Kidney epithelial cell (primary cell): ENCODE data around the gene POLR2A. TPM values are rescaled to one million over a fixed set of nuclear protein-coding genes. Genes with fewer than 3 reads are reported as not detected.

Experiments
- DNase-seq: peaks from one replicate; pipeline ENCODE4 v3.0.0-alpha.2; 2010; ENCODE audit warnings: low read depth
- H3K27me3 ChIP-seq: 2 replicates; pipeline ENCODE4 v1.6.0; 2011; ENCODE audit warnings: low read length; ENCODE audit not compliant: control insufficient read depth, insufficient read depth
- H3K36me3 ChIP-seq: 2 replicates; pipeline ENCODE4 v1.5.1; 2011; ENCODE audit warnings: low read length; ENCODE audit not compliant: control insufficient read depth, insufficient read depth
- H3K4me3 ChIP-seq: 2 replicates; pipeline ENCODE4 v1.5.1; 2011; ENCODE audit warnings: low read depth, mild to moderate bottlenecking, control low read depth, low read length
- total RNA-seq: library from RNA; depleted of rRNA; stranded (reverse); fragments of >200 nt; gene quantifications from 2 replicates; pipeline ENCODE4 v1.2.3, GENCODE V29; 2015
- TF ChIP-seq, protein P1 (sequence below): IDR thresholded peaks from 2 replicates; pipeline ENCODE4 v1.5.1; 2011; ENCODE audit warnings: mild to moderate bottlenecking, moderate library complexity, low read length, control low read depth, inconsistent platforms; ENCODE audit not compliant: insufficient read depth, poor library complexity, severe bottlenecking

The POLR2A gene
- total RNA-seq, result 56.9 and 57.8 TPM in 2 replicates

GRCh38 chr17:7484067-7484918, at the start of gene POLR2A:
TSS of gene POLR2A (plus strand) at chr17:7484366.
- H3K27me3 ChIP-seq, result no peaks in the 10 kb centered on the region
- TF ChIP-seq, protein P1, sequence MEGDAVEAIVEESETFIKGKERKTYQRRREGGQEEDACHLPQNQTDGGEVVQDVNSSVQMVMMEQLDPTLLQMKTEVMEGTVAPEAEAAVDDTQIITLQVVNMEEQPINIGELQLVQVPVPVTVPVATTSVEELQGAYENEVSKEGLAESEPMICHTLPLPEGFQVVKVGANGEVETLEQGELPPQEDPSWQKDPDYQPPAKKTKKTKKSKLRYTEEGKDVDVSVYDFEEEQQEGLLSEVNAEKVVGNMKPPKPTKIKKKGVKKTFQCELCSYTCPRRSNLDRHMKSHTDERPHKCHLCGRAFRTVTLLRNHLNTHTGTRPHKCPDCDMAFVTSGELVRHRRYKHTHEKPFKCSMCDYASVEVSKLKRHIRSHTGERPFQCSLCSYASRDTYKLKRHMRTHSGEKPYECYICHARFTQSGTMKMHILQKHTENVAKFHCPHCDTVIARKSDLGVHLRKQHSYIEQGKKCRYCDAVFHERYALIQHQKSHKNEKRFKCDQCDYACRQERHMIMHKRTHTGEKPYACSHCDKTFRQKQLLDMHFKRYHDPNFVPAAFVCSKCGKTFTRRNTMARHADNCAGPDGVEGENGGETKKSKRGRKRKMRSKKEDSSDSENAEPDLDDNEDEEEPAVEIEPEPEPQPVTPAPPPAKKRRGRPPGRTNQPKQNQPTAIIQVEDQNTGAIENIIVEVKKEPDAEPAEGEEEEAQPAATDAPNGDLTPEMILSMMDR, result no peak
- peak within 1 kb of the TSS; percentile 82 for H3K4me3 ChIP-seq
- DNase-seq, result peak; percentile 81
- H3K36me3 ChIP-seq, result no peaks in the 10 kb centered on the region

- TF ChIP-seq, protein P1, result peak; percentile 48
- no peak for DNase-seq
- peak overlapping the region; percentile 73 for H3K4me3 ChIP-seq
- H3K27me3 ChIP-seq, result peaks cover 2% of the 10 kb centered on the region
- no peaks in the 10 kb centered on the region for H3K36me3 ChIP-seq
Observed at GRCh38 chr17:7435676-7436555, 48.2 kb upstream of the POLR2A start.

GRCh38 chr17:7436556-7437368, 47.4 kb upstream of the POLR2A start:
- peak overlapping the region; percentile 73 for H3K4me3 ChIP-seq
- DNase-seq, result no peak
- no peaks in the 10 kb centered on the region for H3K36me3 ChIP-seq
- peaks cover 2% of the 10 kb centered on the region for H3K27me3 ChIP-seq
- TF ChIP-seq, protein P1, result peak; percentile 64

GRCh38 chr17:7437369-7437863, 46.8 kb upstream of the POLR2A start:
- no peaks in the 10 kb centered on the region for H3K36me3 ChIP-seq
- DNase-seq, result no peak
- TF ChIP-seq, protein P1, result no peak

DNA sequence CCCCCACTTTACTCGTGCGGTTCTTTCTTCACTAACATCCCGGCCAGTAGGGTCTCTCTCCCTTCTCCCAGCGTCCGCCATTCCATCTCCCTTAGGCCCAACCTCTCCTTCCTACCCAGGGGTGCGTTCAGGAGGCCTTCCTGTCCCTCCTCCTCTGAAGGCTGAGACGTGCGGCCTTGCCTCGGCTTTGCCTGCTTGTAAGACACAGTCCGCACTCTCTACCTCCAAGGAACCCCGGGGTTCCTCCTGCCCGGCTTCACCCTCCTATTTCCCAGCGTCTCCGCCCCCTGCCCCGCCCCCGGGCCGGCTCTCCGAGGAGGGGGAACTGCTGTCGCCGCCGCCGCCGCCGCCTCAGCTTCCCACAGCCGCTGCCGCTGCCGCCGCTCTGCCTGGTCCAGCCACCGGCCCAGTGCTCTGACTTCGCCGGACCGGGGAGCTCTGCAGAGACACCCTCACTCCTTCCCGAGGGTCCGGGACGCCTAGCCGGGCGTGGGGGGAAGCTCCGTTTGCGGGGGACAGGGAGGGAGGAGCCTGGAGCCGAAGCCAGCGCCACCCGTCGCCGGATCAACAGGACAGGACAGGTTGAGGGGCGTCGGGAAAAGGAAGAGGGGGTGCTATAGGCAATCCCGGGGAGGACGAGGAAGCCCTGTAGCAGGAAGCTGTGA, 46.1 kb upstream of the POLR2A start:
- Histone ChIP-seq H3K36me3 (no peaks in the 10 kb centered on the region), H3K27me3 (peaks cover 2% of the 10 kb centered on the region), H3K4me3 (peak overlapping the region; percentile 39)
- TF ChIP-seq, protein P1, result no peak
- DNase-seq, result no peak

More at GRCh38 chr17:7437369-7437863, 46.8 kb upstream of the POLR2A start:
- Histone ChIP-seq H3K27me3 (peaks cover 2% of the 10 kb centered on the region), H3K4me3 (peak overlapping the region; percentile 28)
